ENCODE data around the gene TRMT13. TPM values are rescaled to one million over a fixed set of nuclear protein-coding genes. Genes with fewer than 3 reads are reported as not detected.

TRMT13 gene
- total and polyA plus RNA-seq, 2 donors (not counting 3 experiments of a cell fraction or from before 2014, with no cell fraction given) = 2.9 to 14.1 TPM

DNA sequence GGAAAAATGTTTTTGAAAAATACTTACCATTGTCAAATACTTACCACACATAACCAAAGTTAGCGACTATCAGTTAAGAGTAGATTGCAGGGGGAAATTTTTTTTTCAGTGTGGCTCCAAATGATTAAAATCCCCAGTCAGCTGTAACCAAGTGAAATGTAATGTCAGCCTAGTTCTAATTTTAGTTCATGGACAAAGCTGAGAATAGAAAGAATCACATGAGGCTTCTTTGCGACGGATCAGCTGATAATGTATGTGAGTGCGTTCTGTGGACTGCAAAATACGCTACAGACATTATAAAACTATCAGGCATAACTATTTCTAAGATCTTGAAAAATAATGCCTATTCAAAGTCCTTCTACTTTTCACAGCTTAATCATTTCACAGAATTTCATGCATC is 45.1 kb downstream of the TRMT13 start, which contains the start of gene LRRC39:
LRRC39 (minus strand) TSS at position 166 of the 400 bp plus-strand sequence. CDS start 9,740 bp downstream, outside the sequence.
- dilution Hi-C loops (cut with MboI; ENCODE audit: extremely low pct_ligation_motif_present, low sequenced_read_pairs) (no loop called here), intact Hi-C loops (cut with micrococcal nuclease) (no loop called here)
- no peak for DNase-seq (ENCODE audit: low read depth, low spot score)
- no peaks in the 10 kb centered on the region for H4K20me1 ChIP-seq (replicated peaks; ENCODE audit: control insufficient read depth, extremely low read depth, insufficient read depth, low read length)
- no peaks in the 10 kb centered on the region for H3K79me2 ChIP-seq (ENCODE audit: control insufficient read depth, insufficient read depth, low read length)
- H3K9ac ChIP-seq (replicated peaks; ENCODE audit: extremely low read depth, insufficient read depth, low read length) = no peak within 1 kb of the TSS
- POLR2A ChIA-PET = no interaction called here
- no peak for TF ChIP-seq MYC (IDR thresholded peaks at IDR 0.05; ENCODE audit: low read depth, low read length)
- TF ChIP-seq, protein P1, sequence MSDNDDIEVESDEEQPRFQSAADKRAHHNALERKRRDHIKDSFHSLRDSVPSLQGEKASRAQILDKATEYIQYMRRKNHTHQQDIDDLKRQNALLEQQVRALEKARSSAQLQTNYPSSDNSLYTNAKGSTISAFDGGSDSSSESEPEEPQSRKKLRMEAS (IDR thresholded peaks at IDR 0.05; ENCODE audit: insufficient read depth, insufficient read length) = no peak
- no peak for TF ChIP-seq POLR2A (IDR thresholded peaks at IDR 0.05; ENCODE audit: low read depth, low read length)
- TF ChIP-seq POLR2AphosphoS5 (IDR thresholded peaks at IDR 0.05; ENCODE audit: insufficient read depth, low read depth, low read length) = no peak
- TF ChIP-seq GATA2 (IDR thresholded peaks at IDR 0.05; ENCODE audit: insufficient read depth, insufficient read length, low read depth, low read length) = no peak
- no peak for TF ChIP-seq FOS (IDR thresholded peaks at IDR 0.05; ENCODE audit: borderline replicate concordance, insufficient read depth, low read length)
- TF ChIP-seq, protein P2, sequence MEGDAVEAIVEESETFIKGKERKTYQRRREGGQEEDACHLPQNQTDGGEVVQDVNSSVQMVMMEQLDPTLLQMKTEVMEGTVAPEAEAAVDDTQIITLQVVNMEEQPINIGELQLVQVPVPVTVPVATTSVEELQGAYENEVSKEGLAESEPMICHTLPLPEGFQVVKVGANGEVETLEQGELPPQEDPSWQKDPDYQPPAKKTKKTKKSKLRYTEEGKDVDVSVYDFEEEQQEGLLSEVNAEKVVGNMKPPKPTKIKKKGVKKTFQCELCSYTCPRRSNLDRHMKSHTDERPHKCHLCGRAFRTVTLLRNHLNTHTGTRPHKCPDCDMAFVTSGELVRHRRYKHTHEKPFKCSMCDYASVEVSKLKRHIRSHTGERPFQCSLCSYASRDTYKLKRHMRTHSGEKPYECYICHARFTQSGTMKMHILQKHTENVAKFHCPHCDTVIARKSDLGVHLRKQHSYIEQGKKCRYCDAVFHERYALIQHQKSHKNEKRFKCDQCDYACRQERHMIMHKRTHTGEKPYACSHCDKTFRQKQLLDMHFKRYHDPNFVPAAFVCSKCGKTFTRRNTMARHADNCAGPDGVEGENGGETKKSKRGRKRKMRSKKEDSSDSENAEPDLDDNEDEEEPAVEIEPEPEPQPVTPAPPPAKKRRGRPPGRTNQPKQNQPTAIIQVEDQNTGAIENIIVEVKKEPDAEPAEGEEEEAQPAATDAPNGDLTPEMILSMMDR (IDR thresholded peaks at IDR 0.05; ENCODE audit: extremely low read depth in 1 of 2, insufficient read depth in 1 of 2, low read depth in 1 of 2, low read length in 2 of 2) = no peak
- no peak for TF ChIP-seq EZH2 (IDR thresholded peaks at IDR 0.05; ENCODE audit: borderline replicate concordance, low read depth, low read length, severe bottlenecking)
- TF ChIP-seq JUN (IDR thresholded peaks at IDR 0.05; ENCODE audit: borderline replicate concordance, insufficient read depth, insufficient read length, low read depth) = no peak
- H3K27me3 ChIP-seq (ENCODE audit: control insufficient read depth in 2 of 2, insufficient read depth in 2 of 2, low read length in 2 of 2) = no peaks in the 10 kb centered on the region
- FAIRE-seq = no peak
- CTCF ChIA-PET = interaction anchor here (1.3 kb wide), 1 partner anchor 18 kb away, joined by 4 read pairs; no protein-coding TSS in a partner anchor
- H3K4me3 ChIP-seq (replicated peaks in 1 of 3; ENCODE audit: insufficient read depth in 1 of 3, low read depth in 1 of 3, low read length in 3 of 3) = no peak within 1 kb of the TSS
- H3K4me2 ChIP-seq (ENCODE audit: insufficient read depth, low read length) = no peak within 1 kb of the TSS
- H3K36me3 ChIP-seq (ENCODE audit: control insufficient read depth in 2 of 2, extremely low read depth in 1 of 2, insufficient read depth in 2 of 2, low read length in 2 of 2) = no peaks in the 10 kb centered on the region
- H3K27ac ChIP-seq (ENCODE audit: insufficient read depth, low read depth, low read length) = no peak within 1 kb of the TSS
- no peaks in the 10 kb centered on the region for H3K9me3 ChIP-seq (replicated peaks; ENCODE audit: control insufficient read depth, insufficient read depth, low read length)
- H2AFZ ChIP-seq (ENCODE audit: low read depth, low read length) = no peak within 1 kb of the TSS
- no peaks in the 10 kb centered on the region for H3K9me1 ChIP-seq (replicated peaks; ENCODE audit: control insufficient read depth, extremely low read depth, insufficient read depth, low read length)
- BruUV-seq (replicated peaks) = no TSS peak
- H3K4me1 ChIP-seq (ENCODE audit: control insufficient read depth, extremely low read depth, insufficient read depth, low read length) = no peaks in the 10 kb centered on the region
